ENCODE results near the gene COPB2.

Gene COPB2

DNA sequence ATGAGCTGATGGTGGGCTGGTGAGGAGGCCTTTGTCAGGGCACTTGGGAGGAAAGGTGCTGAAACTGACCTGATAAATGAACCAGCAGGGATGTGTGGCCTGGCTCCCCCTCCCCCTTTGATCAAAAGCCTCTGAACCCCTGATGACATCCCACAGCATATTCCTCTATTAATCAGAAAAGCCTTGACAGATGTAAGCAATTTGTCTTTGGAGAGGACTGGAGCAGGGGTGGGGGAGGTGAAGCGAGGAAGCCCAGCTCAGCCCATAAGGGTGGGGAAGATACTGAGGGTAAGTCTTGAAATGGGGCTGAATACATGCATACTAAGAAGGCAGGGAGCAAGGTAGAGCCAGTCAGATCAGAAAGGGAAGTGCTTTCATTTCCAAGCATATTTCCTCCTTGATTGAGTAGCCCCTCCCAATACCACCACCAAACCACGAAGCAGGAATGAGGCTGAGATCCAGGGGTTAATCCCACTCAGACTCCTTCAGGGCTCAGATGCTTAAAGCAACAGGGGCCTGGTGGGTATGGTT lies 80.3 kb downstream of the COPB2 start:
- TF ChIP-seq, protein P1, sequence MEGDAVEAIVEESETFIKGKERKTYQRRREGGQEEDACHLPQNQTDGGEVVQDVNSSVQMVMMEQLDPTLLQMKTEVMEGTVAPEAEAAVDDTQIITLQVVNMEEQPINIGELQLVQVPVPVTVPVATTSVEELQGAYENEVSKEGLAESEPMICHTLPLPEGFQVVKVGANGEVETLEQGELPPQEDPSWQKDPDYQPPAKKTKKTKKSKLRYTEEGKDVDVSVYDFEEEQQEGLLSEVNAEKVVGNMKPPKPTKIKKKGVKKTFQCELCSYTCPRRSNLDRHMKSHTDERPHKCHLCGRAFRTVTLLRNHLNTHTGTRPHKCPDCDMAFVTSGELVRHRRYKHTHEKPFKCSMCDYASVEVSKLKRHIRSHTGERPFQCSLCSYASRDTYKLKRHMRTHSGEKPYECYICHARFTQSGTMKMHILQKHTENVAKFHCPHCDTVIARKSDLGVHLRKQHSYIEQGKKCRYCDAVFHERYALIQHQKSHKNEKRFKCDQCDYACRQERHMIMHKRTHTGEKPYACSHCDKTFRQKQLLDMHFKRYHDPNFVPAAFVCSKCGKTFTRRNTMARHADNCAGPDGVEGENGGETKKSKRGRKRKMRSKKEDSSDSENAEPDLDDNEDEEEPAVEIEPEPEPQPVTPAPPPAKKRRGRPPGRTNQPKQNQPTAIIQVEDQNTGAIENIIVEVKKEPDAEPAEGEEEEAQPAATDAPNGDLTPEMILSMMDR (IDR thresholded peaks at IDR 0.05; ENCODE audit: low read length, missing control alignments): no peak
- DNase-seq (ENCODE audit: low read depth): no peak
- H3K4me3 ChIP-seq (replicated peaks; ENCODE audit: low read depth, low read length): no peak overlapping the region

DNA sequence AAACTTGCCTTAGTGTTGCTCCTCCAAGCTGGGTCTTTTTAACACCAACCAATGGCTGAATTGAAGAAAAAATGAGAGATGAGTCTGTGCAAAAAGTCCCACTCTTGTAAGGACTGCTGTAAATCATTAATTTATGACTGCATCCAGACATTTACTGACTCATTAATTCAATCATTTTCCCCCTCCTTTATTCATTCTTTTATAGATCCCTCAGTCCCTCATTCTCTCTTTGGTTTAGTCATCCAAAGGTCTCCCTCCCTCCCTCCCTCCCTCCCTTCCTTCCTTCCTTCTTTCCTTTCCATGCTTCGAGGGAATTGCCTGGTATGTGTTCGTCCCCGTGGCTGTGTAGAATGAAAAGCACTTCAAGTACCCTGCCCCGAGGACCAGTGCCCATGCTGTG lies 80.9 kb downstream of the COPB2 start:
- no peak for DNase-seq (ENCODE audit: low read depth)
- H3K4me3 ChIP-seq (replicated peaks; ENCODE audit: low read depth, low read length): no peak overlapping the region
- TF ChIP-seq, protein P1 (IDR thresholded peaks at IDR 0.05; ENCODE audit: low read length, missing control alignments): no peak

DNA sequence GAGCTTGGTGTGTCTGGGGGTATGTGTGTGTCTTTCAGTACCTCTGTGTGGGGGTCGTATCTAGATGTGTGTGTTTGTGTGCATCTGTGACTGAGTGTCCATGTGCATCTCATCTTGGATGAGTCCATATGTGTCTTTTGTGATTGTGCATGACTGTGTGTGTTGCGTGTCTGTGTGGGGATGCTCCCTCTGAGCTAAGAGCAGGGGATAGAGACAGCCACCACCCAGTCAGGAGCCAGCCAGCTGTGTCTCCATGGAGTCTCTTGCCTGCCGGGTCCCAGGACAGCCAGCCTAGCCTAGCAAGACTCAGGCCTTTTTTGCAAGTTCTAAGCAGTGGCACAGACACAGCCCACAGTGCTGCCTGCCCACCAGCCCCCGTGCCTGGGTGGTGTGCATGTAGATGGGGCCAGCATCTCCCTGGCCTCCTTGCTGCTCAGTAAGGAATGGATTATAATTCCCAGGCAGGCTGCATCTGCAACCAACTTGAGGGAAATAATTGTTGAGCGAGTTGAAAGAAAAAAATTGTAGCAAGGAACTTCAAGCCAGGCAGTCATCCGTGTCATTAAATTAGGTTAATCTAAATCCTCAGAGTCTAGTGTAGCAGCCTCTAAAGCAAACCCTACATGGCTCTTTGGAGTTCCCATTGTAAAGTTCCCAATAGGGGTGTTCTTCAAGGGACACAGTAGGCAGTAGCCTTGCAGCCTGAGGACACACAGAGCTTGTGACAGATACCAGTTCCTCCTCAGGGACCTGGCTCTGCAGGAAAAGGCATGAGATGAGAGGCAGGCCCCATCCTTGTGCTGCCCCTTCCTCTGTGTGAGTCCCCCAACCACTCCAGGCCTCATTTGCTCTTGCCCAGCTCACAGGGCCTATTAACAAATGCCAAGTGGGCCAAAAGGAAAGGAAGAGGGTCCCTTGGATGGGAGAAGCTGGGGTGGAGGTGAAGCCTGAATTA lies 81.6 kb downstream of the COPB2 start:
- no peak for DNase-seq (ENCODE audit: low read depth)
- TF ChIP-seq, protein P1 (IDR thresholded peaks at IDR 0.05; ENCODE audit: low read length, missing control alignments): no peak
- no peak overlapping the region for H3K4me3 ChIP-seq (replicated peaks; ENCODE audit: low read depth, low read length)
